HG03521 (cell line): ENCODE results near the gene SMTNL2.

ENCODE experiments used
- ATAC-seq: cut with Tn5 transposase; IDR thresholded peaks from one replicate; pipeline ENCODE4 v1.9.1; 2021; ENCODE audit warnings: mild to moderate bottlenecking, moderate library complexity; ENCODE audit not compliant: unreplicated experiment

Gene SMTNL2

DNA sequence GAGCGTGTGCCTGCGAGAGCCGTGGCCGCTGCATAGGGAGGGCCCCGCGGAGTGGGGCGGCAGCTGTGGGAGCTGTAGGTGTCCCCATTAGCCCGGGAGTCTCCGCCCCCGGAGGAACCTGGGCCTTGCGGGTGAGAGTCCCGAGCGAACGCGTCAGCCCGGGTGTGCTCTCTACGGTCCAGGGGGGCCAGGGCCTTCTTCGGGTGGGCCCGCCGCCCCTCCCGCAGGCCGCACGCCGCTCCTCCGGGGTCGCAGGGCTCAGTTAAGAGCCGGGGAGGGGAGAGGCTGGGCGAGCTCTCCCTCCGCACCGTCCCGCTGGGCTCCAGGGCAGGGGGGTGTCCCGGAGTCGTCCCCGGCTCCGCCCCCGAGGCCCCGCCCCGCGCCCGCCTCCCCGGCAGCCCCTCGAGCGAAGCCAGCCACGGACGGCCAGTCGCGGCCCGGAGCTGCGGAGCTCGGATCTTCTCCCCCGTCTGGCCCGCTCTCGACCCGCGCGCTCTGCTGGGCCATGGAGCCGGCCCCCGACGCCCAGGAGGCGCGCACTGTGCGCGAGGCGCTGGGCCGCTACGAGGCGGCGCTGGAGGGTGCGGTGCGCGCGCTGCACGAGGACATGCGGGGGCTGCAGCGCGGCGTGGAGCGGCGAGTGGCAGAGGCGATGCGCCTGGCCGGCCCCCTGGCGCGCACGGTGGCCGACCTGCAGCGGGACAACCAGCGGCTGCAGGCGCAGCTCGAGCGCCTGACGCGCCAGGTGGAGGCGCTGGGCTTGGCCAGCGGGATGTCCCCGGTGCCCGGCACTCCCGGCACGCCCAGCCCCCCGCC, at the start of gene SMTNL2:
TSS of gene SMTNL2 (plus strand) at position 429 of the 816 bp plus-strand sequence. CDS start at position 506, 77 bp downstream.
- no peak for ATAC-seq

DNA sequence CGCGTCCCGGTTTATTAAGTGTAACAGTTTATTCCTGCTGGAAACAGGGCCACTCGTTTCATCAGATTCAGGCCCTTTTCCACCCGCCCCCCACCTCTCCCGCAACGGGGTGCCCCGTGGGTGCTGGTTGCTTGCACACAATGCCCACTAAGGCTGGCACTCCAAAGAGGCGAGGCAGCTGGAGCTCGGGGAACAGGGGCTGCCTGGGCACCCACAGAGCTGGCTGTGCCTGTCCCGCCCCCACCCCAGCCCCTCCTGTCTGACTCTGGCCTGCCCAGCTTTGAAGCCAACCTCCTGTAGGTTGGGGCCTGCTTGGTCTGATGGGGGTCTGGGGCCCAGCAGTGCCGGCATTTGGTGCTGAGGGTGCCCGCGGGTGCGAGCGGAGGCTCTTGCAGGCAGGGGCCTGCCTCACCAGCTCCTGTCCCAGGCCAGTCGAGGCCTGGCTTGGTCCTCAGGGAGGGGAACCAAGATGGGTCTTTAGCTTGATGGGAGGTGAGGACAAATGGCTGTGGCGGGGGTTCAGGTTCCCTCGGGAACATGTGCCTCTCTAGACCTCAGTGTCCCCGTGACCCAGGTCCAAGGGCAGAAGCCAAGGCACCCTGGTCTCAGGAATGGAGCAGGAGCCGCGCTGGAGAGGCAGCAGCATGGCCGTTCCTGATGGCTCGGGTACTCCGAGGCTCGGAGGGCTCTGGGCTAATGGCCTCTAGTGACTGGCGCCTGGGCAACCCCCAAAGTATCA, 49.2 kb upstream of the SMTNL2 start:
- no peak for ATAC-seq

DNA sequence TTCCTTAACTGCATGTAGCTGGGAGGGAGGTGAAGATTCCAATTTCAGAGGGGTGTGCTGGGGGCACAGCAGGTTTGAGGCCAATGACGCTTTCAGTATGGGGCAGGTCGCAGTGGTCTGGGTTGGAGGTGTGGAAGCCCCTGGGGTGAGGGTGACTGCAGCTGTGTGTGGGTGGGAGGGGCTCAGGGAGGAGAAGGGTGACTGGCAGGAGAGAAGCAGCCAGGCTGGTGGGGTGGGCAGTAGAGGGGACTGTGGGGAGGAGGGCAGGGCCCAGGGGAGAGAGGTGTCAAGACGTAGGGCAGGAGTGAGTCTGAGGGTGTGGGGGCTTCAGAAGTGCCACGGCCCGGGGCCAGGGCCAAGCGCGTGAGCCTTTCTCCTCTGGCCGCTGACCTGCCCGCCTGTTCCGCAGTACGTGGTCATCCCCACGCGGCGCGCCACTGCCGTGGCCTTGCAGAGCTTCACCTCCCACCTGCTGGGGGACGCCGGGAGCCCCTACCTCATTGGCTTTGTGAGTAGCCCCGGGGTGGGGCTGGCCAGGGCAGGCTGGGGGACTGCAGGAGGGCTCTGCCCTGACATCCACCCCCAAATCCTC, 48.6 kb upstream of the SMTNL2 start:
- ATAC-seq: no peak

DNA sequence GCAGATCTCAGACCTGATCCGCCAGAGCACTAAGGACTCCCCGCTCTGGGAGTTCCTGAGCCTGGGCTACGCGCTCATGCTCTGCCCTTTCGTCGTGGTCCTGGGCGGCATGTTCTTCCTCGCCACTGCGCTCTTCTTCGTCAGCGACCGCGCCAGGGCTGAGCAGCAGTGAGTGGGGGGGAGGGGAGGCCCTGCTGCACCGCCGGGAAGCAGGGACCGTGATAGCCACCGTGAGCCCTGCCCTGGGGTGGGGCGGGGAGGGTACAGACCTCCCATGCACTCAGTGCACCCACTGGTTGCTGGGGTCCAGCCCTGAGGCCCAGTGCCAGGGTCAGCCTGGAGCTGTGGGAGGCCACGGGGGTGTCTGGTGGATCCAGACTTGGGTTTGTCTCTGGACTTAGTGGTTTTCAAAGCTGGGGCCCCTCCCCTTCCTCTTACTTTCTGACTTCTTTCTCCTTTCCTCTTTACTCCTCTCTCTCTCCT, 48.0 kb upstream of the SMTNL2 start:
- ATAC-seq: no peak

DNA sequence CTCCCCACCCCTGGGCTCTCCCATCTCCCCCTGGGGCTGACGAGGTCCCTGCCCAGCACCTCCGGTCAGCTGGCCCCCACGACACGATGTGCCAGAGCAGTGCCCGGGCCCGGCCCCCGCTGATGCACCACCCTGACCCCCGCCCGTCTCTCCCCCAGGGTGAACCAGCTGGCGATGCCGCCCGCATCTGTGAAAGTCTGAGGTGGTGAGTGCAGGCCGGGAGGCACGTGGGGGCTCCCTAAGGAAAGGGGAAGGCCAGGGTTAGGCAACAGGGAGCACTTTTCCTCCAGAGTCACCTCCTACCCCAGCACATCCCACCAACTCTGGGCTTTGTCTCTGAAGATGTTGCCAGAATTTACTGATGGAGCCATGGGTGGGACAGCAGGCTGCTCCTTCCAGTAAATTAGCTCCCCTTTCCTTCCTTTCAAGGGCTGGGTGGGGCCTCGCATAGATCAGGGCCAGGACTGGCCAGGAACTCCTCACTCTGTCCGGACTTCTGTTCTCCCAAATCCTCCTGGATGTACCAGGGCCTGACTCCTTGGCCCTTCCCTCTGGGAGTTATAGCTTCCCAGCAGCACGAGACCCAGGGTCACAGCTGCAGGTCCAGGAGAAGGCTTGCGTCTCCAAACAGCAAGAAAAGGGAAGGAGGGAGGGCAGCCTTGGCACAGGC, 47.5 kb upstream of the SMTNL2 start:
- ATAC-seq: no peak

DNA sequence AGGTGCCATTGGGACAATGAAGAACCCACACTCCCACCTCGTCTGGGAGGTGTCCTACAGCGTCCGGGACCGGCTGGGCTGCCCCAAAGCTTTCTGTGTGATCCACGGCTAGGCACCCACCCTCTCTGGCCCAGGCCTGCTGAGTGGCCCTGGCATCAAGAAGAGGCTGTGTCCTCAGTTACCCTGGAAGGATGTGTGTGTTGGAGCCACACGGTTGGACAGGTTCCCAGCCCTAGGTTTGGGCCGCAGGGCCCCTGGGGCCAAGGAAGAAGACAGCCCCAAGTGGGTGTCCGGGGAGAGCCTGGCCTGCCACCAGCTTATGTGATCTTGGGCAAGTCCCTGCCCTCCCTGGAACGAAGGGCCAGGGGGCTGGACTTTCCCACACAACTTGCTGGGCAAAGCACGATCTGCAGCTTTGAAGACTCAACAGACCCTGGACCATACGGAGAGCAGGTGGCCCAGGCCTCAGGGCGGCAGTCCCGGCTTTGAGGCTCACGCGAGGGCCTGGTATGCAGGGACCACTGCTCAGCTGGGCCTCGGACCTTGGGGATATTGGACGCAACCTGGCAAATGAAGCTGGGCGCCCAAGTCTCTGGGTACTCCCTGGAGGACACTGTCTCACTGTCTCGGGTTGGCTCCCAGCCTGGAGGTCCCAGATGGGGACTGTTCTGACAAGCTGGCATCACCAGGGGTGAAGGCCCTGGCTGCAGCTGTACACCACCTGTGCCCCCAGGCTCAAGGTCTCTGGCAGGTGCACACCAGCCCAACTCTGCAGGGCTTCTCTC, 46.7 kb upstream of the SMTNL2 start:
- no peak for ATAC-seq

DNA sequence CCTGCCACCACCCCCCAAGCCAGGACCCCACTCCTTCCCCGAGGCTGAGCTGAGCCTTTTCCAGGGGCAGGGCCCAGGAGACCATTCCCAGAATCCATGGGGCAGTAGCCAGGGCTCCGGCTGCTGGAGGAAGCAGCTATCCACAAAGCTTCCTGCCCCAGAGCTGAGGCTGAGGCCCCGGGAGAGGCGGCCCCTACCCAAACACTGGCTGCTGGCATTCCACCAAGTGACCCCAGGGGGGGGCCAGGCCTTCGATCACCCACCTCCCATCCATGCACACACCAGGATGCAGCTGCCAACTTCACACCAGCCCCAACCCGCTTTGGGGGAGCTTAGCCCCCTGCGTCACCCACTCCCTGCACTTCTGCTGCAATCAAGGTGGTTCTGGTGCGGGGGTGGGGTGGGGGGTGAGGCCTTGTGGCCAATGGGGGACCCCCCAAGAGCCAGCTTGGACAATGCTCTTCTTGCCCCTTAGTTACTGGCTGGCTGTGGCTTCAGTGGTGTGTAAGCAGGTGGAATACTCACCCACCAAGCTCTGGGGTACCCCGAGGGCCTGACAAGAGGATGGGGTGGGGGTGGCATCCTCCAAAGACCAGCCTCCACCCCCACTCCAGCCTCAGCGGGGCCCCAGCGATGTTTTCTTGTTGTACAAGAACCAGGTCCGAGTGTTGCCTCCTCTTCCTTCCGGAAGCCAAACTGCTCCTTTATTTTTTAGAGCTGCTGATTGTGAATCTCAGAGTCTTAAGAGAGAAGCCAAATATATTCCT, 45.9 kb upstream of the SMTNL2 start:
- ATAC-seq: no peak

DNA sequence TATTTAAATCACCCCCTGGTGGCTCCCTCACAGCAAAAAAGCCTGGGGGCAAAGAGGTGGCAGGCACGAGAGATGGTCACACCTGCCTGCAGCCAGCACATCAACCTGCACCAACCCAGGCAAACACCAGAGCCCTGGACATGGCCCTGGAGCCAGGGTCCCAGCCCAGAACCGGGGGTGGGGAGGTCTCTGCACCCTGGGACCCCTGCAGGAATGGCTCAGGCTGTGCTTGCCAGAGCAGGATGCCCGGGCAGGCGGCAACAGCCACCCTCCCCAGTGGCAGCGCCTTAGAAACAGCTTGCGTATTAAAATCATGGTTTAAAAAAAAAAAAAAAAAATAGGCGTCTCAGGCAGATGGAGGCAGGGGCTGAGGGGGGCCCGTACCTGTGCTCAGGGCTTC, 45.3 kb upstream of the SMTNL2 start:
- ATAC-seq: no peak

DNA sequence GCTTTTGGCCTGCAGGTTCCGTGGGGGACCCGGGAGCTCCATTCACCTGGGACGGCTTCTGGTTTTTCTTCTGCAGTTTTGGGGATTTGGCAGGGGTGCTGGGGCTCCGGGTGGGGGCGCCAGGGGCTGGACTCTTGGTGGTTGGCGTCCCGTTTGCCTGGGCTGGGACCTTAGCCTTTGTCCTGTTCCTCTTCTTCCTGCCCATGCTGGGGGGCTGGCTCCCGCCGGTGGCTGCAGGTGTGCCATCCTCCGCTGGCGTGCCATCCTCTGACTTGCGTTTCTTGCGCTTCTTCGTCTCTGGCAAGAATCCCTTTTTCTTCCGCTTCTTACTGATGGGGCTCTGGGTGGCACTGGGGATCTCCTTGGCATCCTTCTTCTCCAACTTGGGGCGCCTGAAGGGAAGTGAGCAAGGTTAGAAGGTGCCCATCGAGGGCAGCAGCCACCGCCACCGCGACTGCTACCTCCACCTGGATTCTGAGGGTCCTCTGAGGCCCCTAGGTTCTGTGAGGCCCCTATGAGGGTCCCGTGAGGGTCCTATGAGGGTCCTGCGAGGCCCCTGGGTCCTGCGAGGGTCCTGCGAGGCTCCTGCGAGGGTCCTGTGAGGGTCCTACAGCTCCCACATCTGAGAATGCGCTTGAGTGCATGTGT, 44.6 kb upstream of the SMTNL2 start:
- no peak for ATAC-seq

DNA sequence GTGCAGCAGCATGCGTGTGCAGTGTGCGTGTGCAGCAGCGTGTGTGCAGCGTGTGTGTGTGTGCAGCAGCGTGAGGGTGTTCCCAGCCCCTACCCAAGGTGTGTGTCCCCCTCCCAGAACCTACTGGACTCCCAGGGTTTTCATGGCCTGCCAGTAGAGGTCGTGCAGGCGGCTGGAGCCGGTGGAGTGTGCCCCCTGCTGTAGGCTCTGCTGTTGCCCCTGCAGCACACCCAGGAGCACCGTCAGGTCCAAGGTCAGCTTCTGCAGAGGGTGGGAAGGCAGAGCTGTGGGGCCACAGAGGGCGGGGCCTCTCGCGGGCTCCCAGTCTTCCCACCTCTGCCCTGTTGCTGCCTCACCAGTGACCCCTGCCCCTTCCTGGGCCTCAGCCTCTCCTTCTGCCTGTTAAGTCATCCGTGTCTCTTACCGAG, 44.1 kb upstream of the SMTNL2 start:
- ATAC-seq: no peak

DNA sequence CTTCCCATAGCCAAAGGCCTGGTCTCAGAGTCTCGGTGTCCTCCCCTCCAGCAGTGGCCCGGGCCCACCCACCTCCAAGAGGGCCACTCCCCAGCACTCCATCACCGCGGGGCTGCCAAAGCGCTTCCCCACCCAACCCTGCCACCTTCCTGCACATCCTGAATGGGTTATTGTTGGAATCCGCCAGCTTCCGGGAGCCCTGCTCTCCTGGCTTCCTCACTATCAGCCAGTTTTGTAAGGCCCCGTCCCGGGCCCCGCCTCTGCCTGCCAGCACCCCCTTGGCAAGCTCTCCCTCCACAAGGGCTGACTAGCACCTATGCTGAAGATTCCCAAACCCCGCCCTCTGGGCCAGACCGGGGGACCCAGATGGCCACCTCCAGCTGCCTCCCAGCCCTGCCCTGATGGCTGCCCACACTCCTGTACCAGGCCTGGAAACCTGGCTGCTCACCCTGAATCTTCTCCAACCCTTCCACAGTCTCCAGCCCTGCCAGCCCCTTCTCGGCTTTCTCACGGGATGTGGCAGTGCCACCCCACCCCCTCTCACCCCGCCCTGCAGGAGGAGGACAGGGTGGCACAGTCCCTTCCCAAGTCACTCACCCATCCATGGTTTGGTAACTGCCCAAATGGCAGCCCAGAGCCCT, 43.5 kb upstream of the SMTNL2 start:
- no peak for ATAC-seq

DNA sequence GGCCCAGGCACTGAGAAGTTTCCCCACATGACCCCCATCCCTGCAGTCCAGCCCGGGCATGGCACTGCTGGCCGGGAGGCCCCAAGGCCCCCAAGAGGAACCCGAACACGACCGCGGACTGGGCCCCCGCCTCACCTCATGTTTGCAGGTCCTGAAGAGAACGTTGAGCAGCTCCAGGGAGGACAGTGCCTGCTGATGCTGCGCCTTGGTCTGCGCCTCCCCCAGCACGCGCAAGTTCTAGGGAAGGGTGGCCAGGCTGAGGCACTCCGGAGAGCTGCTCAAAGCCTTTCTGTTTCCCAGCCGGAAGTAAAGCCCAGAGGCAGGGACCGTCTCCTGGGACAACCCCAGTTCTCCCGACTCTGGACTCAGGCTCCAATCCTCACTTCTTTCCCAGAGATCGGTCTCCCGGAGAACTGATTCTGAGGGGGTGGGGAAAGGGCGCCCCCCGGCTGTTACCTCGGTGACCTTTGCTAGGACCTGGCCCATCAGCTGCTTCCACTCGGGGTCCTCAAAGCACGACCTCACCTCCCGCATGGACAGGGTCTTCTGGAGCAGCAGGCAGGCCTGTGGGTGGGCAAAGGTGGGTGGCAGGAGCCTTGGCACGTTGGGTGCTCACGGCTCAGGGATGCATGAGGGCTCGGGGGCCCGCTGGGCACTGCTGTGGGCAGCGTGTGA, 42.9 kb upstream of the SMTNL2 start:
- ATAC-seq: no peak

DNA sequence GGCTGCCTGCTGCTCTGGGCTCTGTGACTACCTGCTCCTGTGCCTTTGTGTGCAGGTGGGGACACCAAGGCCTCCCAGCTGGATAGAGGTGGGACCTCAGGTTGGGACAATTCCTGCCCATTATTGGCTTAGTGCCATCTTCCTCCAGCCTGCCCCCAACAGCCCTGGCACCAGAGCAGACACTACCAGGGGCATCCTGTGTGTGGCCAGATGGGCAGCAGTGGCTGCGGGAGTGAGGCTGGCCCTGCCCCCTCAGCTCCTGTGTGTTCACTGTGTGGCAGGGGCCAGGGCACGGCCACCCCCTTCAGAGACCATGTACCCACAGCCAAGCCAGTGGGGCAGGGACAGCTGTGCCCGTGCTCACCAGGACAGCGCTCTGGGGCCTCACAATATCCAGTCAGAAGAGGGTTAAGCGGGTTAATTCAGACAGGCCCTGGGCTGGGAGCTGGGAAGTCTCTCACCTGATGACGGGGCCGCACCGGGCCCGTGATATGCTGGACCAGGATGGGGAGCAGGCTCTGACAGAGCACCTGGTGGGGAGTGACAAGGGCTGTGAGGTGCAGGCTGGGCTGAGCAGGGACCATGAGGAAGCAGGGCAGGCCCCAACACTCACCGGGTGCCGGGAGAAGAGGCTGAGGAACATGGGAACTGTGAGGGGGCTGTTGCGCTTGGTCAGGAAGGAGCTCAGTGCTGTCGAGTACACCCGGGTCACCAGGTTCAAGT, 42.2 kb upstream of the SMTNL2 start:
- ATAC-seq: no peak

DNA sequence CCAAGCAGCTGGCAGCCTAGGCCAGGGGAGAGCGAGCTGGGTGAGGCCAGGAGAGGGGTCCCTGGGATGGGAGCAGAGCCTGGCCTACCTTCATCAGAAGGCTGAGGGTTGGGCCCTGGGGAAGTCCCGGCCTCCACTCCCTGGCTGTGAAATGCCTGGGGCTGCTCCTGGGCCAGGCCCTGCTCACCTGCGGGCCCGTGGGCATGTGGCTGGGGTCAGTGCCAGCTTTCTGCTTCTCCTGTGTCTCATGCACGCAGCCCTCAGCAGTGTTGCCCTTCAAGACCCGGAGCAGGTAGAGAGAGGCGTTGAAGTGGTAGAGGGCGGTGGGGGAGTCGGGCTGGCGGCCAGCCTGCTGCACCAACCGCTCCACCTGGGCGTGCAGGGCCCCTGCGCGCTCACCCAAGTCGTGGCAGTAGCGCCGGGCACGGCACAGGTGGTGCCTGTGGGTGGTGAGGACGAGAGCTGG, 41.6 kb upstream of the SMTNL2 start:
- ATAC-seq: no peak

DNA sequence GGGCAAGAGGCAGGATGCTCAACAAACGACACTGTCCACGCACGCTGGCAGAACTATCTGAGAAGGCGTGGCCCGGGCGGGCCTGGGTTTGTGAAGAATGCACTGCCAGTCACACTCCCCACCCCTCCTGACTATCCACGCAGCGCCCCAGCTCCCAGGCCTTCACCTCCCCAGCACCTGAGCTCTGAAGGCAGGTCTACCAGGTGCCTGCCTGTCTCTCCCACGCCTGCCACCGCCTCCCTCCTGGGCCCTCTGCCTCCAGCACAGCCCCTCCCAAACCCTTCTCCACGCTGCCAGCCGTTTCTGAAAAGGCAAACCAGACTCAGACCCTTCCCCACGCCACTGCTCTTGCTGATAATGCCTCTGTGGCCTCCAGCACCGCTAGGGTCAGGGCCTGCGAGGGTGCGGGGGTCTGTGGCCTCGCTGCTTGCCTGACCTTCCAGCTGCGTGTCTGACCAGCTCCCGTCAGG, 40.7 kb upstream of the SMTNL2 start:
- ATAC-seq: no peak

DNA sequence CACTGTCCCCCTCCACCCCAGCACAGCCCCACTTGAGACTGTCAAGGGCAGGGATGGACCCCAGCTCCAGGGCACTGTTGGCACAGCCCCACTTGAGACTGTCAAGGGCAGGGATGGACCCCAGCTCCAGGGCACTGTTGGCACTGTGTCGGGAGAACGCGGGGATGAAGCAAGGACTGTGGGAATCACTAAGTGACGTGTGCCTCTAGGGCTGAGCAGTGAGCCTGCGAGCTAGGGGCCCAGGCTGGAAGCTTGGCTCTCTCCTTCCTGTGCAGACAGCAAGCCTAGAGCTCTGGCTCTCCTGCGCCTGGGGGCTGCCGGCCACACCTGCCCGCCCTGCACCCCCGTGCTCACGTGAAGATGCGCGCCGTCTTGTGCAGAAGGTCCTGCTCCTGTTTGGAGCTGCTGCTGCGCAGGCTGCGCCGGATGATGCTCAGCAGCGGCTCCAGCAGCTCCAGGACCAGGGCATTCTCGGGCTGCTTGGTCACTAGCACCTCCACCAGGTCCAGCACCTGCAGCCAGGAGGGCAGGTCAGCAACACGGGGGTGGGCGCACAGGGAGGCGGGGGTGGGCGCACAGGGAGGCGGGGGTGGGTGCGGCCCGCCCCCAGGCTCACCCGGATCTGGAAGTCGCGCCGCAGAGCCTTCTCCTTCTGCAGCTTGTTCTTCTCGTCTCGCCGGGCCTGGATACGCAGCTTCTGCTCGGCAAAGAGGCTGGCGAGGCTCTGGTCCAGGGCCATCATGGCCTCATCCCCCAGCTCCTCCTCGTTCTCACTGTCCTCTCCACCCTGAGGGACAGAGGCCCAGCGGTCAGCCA, 40.0 kb upstream of the SMTNL2 start:
- ATAC-seq: no peak

DNA sequence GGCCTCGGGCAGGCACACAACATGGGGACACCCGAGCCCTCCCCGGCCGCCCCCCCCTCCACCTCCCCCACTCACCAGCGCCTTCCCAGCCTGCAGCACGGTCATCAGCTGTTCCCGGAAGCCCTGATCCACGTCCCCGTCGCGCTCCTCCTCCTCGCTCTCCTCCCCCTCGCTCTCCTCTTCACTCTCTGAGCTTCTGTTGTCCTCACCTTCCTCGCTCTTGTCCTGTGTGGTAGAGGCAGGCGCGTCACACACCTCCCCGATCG, 39.4 kb upstream of the SMTNL2 start:
- ATAC-seq: no peak
